Caco-2 (cell line): ENCODE measurements around the gene HOXB3. TPM values are rescaled to one million over a fixed set of nuclear protein-coding genes. Genes with fewer than 3 reads are reported as not detected.

Experiments used
- BruUV-seq: library from RNA; stranded (reverse); fragments of 400-500 nt; replicated peaks from 2 replicates; lab custom pipeline; 2021; lab: Mats Ljungman, UMichigan
- CTCF ChIA-PET: fragments of 300-600 bp; sonication (Branson Sonifier 250); formaldehyde crosslinking; loops from one replicate; lab custom pipeline; 2022; ENCODE audit warnings: antibody characterized with exemption; lab: Charles Lee
- POLR2A ChIA-PET: fragments of 300-600 bp; sonication (Branson Sonifier 250); formaldehyde crosslinking; loops from one replicate; lab custom pipeline; 2022; ENCODE audit warnings: antibody characterized with exemption; lab: Charles Lee
- DNase-seq, 2 experiments: peaks; one replicate each; pipeline versions ENCODE4 v3.0.0 to v3.0.0-alpha.2; 2020 to 2022
- H3K27me3 ChIP-seq: replicated peaks from 2 replicates; pipeline ENCODE4 v1.6.0; 2011; ENCODE audit warnings: low read length; ENCODE audit not compliant: control insufficient read depth, insufficient read depth
- H3K36me3 ChIP-seq: 2 replicates; pipeline ENCODE4 v1.5.1; 2011; ENCODE audit warnings: low read length; ENCODE audit not compliant: control insufficient read depth, insufficient read depth
- H3K4me1 ChIP-seq: fragments of 250-450 bp; sonication (Bioruptor Pico); 2 replicates; pipeline ENCODE4 v1.5.1; 2020; ENCODE audit warnings: mild to moderate bottlenecking
- H3K4me3 ChIP-seq: 2 replicates; pipeline ENCODE4 v1.5.1; 2011; ENCODE audit warnings: low read depth, mild to moderate bottlenecking, control low read depth, low read length
- H3K9me3 ChIP-seq: fragments of 250-450 bp; sonication (Bioruptor Pico); 2 replicates; pipeline ENCODE4 v1.5.1; 2020; ENCODE audit warnings: mild to moderate bottlenecking, moderate library complexity
- H3K27ac Mint-ChIP-seq: one replicate; pipeline ENCODE4 v1.8.0; 2022; ENCODE audit warnings: mixed read lengths; ENCODE audit not compliant: unreplicated experiment
- H3K27me3 Mint-ChIP-seq: one replicate; pipeline ENCODE4 v1.8.0; 2022; ENCODE audit warnings: mixed read lengths; ENCODE audit not compliant: insufficient read depth, unreplicated experiment
- H3K36me3 Mint-ChIP-seq: one replicate; pipeline ENCODE4 v1.8.0; 2022; ENCODE audit warnings: mild to moderate bottlenecking, mixed read lengths; ENCODE audit not compliant: insufficient read depth, unreplicated experiment
- H3K4me1 Mint-ChIP-seq: one replicate; pipeline ENCODE4 v1.8.0; 2022; ENCODE audit warnings: low read depth, mixed read lengths; ENCODE audit not compliant: unreplicated experiment
- H3K4me3 Mint-ChIP-seq: one replicate; pipeline ENCODE4 v1.8.0; 2022; ENCODE audit warnings: mild to moderate bottlenecking, moderate library complexity, mixed read lengths; ENCODE audit not compliant: unreplicated experiment
- H3K9me3 Mint-ChIP-seq: one replicate; pipeline ENCODE4 v1.8.0; 2022; ENCODE audit warnings: mixed read lengths; ENCODE audit not compliant: unreplicated experiment
- CTCF ChIP-seq, 2 experiments: fragments of 200-600 bp in 1 of 2; IDR thresholded peaks; 1 replicate in 1 of 2; 2 replicates in 1 of 2; pipeline versions ENCODE4 v1.5.1 to v1.8.0; 2011 to 2022; ENCODE audit warnings: antibody characterized with exemption in 1 of 2, control low read depth in 1 of 2, inconsistent platforms in 1 of 2, low read depth in 1 of 2, low read length in 1 of 2, mild to moderate bottlenecking in 1 of 2, moderate library complexity in 1 of 2; ENCODE audit not compliant: insufficient read depth in 1 of 2, severe bottlenecking in 1 of 2, unreplicated experiment in 1 of 2
- intact Hi-C: fragments of 100-400 bp; cut with micrococcal nuclease; formaldehyde crosslinking; loops from one replicate; pipeline ENCODE4 v1.10.0; 2022; ENCODE audit not compliant: unreplicated experiment
- total RNA-seq: library from RNA; stranded (reverse); gene quantifications from 2 replicates; pipeline ENCODE4 v1.2.3, GENCODE V29; 2022

The HOXB3 gene
- total RNA-seq, 1 experiment from 2014 or later = 7.2 TPM

- no peaks in the 10 kb centered on the region for H3K27me3 ChIP-seq
- DNase-seq = no peak
- Mint-ChIP-seq H3K27ac (no peak overlapping the region), H3K36me3 (no peaks in the 10 kb centered on the region), H3K27me3 (no peaks in the 10 kb centered on the region), H3K4me1 (no peaks in the 10 kb centered on the region), H3K9me3 (no peaks in the 10 kb centered on the region), H3K4me3 (no peak overlapping the region)
- POLR2A ChIA-PET = no interaction called here
- CTCF ChIA-PET = interaction anchor here (0.8 kb wide), 2 partner anchors 43 to 69 kb away, joined by 3 to 4 read pairs; no protein-coding TSS in a partner anchor
- intact Hi-C loops = no loop called here
- H3K4me1 ChIP-seq = peaks cover 17% of the 10 kb centered on the region
- no peak for TF ChIP-seq CTCF (IDR thresholded peaks at IDR 0.05; ENCODE audit: insufficient read depth in 1 of 2, low read depth in 1 of 2, low read length in 1 of 2, severe bottlenecking in 1 of 2, unreplicated experiment in 1 of 2)
- BruUV-seq = no TSS peak
- no peaks in the 10 kb centered on the region for H3K9me3 ChIP-seq
- H3K4me3 ChIP-seq = no peak overlapping the region
- no peaks in the 10 kb centered on the region for H3K36me3 ChIP-seq
Measured at GRCh38 chr17:48569674-48570324, 20.2 kb downstream of the HOXB3 start.

GRCh38 chr17:48569240-48569582 is 20.8 kb downstream of the HOXB3 start:
- no peak for DNase-seq
- Mint-ChIP-seq H3K27me3 (no peaks in the 10 kb centered on the region), H3K4me1 (no peaks in the 10 kb centered on the region), H3K27ac (no peak overlapping the region), H3K36me3 (no peaks in the 10 kb centered on the region), H3K9me3 (no peaks in the 10 kb centered on the region), H3K4me3 (no peak overlapping the region)
- POLR2A ChIA-PET = no interaction called here
- H3K27me3 ChIP-seq = no peaks in the 10 kb centered on the region
- TF ChIP-seq CTCF (IDR thresholded peaks at IDR 0.05; ENCODE audit: insufficient read depth in 1 of 2, low read depth in 1 of 2, low read length in 1 of 2, severe bottlenecking in 1 of 2, unreplicated experiment in 1 of 2) = no peak
- H3K9me3 ChIP-seq = no peaks in the 10 kb centered on the region
- no peak overlapping the region for H3K4me3 ChIP-seq
- CTCF ChIA-PET = no interaction called here
- no peaks in the 10 kb centered on the region for H3K36me3 ChIP-seq
- no TSS peak for BruUV-seq
- intact Hi-C loops = no loop called here
- peaks cover 17% of the 10 kb centered on the region for H3K4me1 ChIP-seq

- CTCF ChIA-PET = no interaction called here
- Mint-ChIP-seq H3K27ac (no peak overlapping the region), H3K36me3 (no peaks in the 10 kb centered on the region), H3K4me3 (no peak overlapping the region), H3K4me1 (no peaks in the 10 kb centered on the region), H3K9me3 (no peaks in the 10 kb centered on the region), H3K27me3 (no peaks in the 10 kb centered on the region)
- no peak for DNase-seq
- BruUV-seq = no TSS peak
- intact Hi-C loops = no loop called here
- Histone ChIP-seq H3K9me3 (no peaks in the 10 kb centered on the region), H3K36me3 (no peaks in the 10 kb centered on the region), H3K4me3 (no peak overlapping the region), H3K27me3 (no peaks in the 10 kb centered on the region), H3K4me1 (peaks cover 17% of the 10 kb centered on the region)
- TF ChIP-seq CTCF (IDR thresholded peaks at IDR 0.05; ENCODE audit: insufficient read depth in 1 of 2, low read depth in 1 of 2, low read length in 1 of 2, severe bottlenecking in 1 of 2, unreplicated experiment in 1 of 2) = no peak
- POLR2A ChIA-PET = no interaction called here
Measured at GRCh38 chr17:48568499-48569239, 21.4 kb downstream of the HOXB3 start.
